ENCODE results near the gene TMEM38B.
"Not testable (repeated sequence)": the region's sequence is repeated elsewhere in the genome, so short reads cannot be mapped to it uniquely, and the experiment has no call there.

TMEM38B gene

DNA sequence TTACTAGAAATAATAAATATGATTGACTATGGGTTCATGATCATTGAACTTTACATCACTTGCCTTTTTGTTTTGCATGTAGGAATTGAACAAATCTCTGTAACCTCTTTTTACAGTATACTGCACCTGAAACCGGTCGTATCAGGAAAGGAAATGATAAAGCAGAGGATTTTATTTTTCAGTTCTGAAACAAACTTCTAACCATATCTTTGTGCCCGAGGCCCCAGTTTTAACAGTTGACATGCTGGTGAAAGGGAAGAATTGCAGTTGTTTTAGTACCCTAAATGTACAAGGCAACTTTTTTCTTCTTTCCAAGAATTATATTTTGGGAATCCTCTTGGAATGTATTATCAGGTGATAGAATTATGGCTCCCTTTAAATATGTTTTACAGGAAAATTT lies 27.8 kb downstream of the TMEM38B start:
- DNase-seq (ENCODE audit: low spot score), result no peak

DNA sequence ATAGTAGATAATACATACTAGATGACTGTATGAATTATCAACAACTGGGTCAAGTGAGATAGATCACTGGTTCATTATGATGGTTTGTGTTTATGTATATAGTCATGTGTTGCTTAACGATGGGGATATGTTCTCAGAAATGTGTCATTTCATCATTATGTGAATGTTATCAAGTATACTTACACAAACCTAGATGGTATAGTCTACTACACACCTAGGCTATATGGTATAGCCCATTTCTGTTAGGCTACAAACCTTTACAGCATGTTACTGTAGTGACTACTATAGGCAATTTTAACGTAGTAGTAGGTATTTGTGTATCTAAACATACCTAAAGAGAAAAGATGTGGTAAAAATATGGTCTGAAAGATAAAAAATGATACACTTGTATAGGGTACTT lies 31.0 kb downstream of the TMEM38B start:
- no peak for DNase-seq (ENCODE audit: low spot score)

DNA sequence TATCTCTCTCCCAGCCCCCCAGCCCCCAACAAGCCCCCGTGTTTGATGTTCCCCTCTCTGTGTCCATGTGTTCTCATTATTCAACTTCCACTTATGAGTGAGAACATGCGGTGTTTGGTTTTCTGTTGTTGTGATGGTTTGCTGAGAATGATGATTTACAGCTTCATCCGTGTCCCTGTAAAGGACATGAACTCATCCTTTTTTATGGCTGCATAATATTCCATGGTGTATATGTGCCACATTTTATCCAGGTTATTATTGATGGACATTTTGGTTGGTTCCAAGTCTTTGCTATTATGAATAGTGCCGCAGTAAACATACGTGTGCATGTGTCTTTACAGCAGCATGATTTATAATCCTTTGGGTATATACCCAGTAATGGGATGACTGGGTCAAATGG lies 33.9 kb downstream of the TMEM38B start:
- not testable (repeated sequence) for DNase-seq (ENCODE audit: low spot score)

DNA sequence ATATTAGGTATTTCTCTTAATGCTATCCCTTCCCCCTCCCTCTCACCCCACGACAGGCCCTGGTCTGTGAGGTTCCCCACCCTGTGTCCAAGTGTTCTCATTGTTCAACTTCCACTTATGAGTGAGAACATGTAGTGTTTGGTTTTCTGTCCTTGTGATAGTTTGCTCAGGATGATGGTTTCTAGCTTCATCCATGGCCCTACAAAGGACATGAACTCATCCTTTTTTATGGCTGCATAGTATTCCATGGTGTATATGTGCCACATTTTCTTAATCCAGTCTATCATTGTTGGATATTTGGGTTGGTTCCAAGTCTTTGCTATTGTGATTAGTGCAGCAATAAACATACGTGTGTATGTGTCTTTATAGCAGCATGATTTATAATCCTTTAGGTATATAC lies 37.1 kb downstream of the TMEM38B start:
- DNase-seq (ENCODE audit: low spot score), result not testable (repeated sequence)

DNA sequence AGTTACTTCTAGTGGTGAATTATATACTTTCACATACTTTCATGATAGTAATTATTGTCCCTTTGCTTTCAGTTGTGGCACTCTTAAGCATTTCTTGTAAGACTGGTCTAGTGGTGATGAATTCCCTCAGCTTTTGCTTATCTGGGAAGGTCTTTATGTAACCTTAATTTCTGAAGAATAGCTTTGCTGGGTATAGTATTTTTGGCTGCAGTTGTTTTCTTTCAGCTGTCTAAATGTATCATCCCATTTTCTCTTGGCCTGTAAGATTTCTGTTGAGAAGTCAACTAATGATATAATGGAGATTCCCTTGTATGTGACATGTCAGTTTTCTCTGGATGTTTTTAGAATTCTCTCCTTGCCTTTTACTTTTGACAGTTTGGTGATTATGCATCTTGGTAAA lies 41.0 kb downstream of the TMEM38B start:
- DNase-seq (ENCODE audit: low spot score), result no peak

DNA sequence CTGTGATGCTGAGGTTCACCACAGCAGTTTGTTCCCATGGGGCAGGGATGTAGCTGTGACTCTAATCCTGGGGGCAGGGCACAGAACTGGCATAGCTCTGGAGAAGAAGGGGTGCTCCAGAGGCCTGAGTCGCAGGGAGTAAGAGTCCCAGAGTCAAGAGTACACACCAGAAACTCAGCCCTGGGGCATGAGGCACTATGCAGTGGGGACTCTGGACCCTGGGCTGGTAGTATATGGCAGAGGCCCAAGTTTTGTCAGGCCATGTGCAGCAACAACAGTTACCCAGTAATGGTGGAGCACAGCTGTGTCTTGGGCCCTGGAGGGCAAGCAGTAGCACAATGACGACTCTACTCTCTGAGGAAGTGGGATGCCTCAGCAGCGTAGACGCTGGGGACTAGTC lies 42.9 kb downstream of the TMEM38B start:
- DNase-seq (ENCODE audit: low spot score), result no peak

DNA sequence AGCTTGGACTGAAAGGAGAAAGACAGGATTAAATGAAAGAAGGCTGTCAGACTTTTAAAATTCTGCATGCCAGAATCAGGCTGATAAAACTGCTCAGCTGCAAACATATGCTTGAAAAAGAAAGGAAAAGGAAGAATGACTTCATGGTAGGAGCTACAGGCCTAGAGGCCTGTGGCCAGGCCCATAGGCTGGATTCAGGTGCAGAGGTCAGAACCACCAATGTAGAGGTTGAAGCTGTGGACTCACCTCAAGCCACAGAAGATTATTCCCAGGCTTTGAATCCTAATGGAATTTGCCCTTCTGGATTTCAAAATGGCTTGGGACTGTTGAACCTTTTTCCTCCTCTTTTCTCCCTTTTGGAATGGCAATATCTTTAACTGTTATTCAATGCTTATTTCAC lies 47.7 kb downstream of the TMEM38B start:
- DNase-seq (ENCODE audit: low spot score), result no peak

DNA sequence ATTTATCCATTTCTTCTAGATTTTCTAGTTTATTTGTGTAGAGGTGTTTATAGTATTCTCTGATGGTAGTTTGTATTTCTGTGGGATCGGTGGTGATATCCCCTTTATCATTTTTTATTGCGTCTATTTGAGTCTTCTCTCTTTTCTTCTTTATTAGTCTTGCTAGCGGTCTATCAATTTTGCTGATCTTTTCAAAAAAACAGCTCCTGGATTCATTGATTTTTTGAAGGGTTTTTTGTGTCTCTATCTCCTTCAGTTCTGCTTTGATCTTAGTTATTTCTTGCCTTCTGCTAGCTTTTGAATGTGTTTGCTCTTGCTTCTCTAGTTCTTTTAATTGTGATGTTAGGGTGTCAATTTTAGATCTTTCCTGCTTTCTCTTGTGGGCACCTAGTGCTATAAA lies 53.0 kb downstream of the TMEM38B start:
- not testable (repeated sequence) for DNase-seq (ENCODE audit: low spot score)

DNA sequence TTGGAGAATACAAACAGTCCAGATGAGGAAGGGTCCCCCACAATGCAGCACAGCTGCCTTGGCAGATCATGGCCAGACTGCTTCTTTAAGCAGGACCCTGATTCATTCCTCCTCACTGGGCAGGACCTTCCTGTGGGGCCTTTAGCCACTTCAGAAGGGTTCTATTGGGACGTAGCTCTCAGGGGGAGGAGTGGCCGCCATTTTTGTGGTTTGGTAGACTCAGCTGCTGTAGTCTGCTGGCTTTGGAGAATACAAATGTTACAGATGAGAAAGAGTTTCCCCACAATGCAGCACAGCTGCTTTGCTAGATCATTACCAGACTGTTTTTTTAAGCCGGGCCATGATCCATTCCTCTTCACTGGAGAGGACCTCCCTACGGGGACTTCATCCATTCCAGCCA lies 57.4 kb downstream of the TMEM38B start:
- DNase-seq (ENCODE audit: low spot score), result no peak

DNA sequence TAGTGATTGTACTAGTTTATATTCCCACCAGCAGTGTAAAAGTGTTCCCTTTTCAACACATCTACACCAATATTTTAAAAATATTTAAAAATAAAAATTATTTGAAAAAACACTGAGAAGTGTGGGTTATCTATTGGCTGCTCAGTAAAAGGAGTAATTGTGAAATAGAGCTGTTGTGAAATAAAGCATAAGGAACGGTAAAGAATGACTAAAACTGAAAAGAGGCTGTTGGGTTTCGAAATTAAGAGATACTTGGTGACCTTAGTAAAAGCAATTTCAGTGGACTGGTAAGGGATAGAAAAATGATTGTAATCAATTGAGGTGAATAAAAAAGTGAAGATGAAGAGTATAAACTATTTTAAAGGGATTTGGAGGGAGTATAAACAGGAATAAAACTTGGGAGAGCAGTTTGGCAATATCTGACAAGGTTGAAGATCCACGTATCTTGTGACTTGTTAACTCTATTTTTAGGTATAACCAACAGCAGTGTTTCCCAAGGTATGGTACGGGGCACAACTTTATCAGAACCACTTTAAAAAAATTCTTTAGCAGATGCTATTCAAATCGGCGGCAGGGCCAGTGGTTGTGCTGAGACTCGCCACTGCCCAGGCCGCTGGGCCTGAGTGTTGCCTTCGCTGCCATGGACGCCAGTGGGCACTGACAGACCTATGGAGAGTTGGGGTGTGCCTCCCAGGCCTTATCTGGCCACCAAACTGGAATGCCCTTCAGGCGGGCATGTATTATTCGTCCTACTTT lies 63.3 kb downstream of the TMEM38B start:
- DNase-seq (ENCODE audit: low spot score), result no peak

DNA sequence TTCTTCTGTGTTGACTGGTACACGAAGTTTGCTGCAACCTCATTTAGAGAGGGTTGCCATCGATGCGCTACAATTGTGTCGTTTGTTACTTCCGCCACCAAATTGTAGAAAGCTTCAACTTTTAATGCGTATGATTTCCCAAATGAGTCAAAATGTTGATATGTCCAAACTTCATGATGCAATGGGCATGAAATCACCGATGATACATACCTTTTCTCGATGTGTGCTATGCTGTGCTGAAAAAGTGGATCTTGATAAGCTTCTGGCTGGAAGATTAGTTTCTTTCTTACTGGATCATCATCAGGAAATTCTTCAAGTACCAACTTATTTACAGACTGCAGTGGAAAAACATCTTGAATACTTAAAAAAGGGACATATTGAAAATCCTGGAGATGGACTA lies 65.7 kb downstream of the TMEM38B start:
- no peak for DNase-seq (ENCODE audit: low spot score)

DNA sequence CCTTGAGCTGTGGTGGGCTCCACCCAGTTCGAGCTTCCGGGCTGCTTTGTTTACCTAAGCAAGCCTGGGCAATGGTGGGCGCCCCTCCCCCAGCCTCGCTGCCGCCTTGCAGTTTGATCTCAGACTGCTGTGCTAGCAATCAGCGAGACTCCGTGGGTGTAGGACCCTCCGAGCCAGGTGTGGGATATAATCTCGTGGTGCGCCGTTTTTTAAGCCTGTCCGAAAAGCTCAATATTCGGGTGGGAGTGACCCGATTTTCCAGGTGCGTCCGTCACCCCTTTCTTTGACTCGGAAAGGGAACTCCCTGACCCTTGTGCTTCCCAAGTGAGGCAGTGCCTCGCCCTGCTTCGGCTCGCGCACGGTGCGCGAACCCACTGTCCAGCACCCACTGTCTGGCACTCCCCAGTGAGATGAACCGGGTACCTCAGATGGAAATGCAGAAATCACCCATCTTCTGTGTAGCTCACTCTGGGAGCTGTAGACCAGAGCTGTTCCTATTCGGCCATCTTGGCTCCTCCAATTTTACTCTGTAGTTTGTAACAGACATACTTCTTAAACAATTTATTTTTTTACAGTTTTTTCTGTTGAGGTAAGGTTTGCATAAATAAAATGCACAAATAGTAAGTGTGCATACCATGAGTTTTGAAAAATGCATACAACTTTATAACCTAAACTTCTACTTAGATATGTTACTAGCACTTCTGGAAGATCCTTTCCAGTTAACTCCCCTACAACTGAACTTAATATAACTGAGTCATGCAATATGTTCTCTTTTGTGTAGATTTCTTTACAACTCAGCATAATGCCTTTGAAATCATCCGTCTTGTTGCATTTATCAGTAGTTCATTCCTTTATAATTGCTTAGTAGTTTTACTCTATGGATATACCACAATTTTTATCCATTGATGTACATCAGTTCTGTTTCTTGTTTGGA lies 88.5 kb downstream of the TMEM38B start:
- not testable (repeated sequence) for DNase-seq (ENCODE audit: low spot score)

DNA sequence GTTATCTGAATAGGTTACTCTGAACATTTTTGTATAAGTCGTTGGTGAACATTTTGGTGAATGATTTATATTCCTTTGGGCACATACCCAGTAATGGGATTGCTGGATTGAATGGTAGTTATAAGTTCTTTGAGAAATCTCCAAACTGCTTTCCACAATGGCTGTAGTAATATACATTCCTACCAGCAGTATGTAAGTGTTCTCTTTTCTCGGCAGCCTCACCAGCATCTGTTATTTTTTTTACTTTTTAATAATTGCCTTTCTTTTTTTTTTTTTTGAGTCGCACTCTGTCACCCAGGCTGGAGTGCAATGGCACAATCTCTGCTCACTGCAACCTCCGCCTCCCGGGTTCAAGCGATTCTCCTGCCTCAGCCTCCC lies 89.1 kb downstream of the TMEM38B start:
- DNase-seq (ENCODE audit: low spot score), result not testable (repeated sequence)

DNA sequence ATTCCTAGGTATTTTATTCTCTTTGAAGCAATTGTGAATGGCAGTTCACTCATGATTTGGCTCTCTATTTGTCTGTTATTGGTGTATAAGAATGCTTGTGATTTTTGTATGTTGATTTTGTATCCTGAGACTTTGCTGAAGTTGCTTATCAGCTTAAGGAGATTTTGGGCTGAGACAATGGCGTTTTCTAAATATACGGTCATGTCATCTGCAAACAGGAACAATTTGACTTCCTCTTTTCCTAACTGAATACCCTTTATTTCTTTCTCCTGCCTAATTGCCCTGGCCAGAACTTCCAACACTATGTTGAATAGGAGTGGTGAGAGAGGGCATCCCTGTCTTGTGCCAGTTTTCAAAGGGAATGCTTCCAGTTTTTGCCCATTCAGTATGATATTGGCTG lies 92.5 kb downstream of the TMEM38B start:
- DNase-seq (ENCODE audit: low spot score), result not testable (repeated sequence)

DNA sequence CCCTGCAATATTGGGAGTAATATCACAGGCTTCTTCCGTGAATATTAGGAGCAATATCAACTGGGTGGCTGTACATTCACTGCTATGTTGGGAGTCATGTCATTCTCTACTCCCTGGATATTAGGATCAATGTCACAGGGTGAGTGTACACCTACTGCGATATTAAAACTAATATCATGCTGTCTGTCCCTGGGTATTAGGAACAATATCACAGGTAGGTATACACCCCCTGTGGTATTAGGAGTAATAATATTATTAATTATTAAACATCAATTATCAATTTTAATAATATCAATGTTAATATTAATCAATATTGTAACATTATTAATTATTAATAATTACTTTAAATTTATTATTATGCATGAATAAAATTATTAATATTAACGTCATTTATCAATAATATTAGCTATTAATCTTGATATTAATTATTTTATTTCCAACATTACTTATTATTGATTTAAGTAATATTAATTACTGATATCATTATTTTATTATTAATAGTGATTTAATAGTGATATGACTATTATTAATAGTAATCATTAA lies 121.9 kb downstream of the TMEM38B start:
- DNase-seq (ENCODE audit: low spot score), result no peak

DNA sequence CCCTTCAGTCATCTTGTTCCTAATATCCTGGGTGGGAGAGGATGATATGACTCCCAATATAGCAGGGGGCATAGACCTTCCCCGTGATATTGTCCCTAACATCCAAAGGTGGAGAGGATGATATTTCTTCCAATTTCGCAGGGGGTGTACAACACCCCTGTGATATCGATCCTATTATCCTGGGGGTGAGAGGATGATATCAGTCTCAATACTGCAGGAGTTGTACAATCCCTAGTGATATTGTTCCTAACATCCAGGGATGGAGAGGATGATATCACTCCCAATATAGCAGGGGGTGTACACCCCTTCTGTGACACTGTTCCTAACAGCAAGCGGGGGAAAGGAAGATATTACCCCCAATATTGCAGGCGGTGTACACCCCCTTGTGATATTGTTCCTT lies 122.6 kb downstream of the TMEM38B start:
- DNase-seq (ENCODE audit: low spot score), result no peak

DNA sequence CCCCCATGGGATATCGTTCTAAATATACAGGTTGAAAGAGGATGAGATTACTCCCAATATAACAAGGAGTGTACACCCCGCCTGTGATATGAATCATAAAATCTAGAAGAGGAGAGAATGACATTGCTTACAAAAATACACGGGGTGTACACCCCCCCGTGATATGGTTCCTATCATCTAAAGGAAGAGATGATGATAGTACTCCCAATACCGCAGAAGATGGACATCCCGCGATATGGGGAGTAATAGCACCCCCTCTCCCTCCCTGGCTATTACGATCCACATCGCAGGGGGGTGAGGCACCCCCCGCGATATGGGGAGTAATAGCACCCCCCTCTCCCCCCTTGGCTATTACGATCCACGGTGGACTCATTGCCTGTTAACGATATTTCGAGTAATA lies 124.6 kb downstream of the TMEM38B start:
- no peak for DNase-seq (ENCODE audit: low spot score)

DNA sequence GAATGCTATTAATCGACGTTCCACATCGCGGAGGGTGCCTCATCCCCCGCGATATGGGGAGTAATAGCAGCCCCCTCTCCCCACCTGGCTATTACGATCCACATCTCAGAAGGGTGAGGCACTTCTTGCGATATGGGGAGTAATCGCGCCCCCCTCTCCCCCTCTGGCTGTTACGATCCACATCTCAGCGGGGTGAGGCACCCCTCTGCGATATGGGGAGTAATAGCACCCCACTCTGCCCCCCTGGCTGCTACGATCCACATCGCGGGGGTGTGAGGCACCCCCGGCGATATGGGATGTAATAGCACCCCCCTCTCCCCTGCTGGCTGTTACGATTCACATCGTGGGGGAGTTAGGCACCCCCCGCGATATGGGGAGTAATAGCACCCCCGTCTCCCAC lies 128.5 kb downstream of the TMEM38B start:
- no peak for DNase-seq (ENCODE audit: low spot score)
